Osteoblast (primary cell): ENCODE results near the gene LSM14A. TPM values are rescaled to one million over a fixed set of nuclear protein-coding genes. Genes with fewer than 3 reads are reported as not detected.

Experiments
- DNase-seq: peaks from one replicate; pipeline ENCODE4 v3.0.0; 2011; ENCODE audit warnings: low spot score, mixed read lengths; ENCODE audit not compliant: insufficient read length; ENCODE audit errors: missing footprints
- H2AFZ ChIP-seq: 2 replicates; pipeline ENCODE4 v1.6.0; 2011; ENCODE audit warnings: mild to moderate bottlenecking, low read length
- H3K27ac ChIP-seq: 2 replicates; pipeline ENCODE4 v1.5.1; 2011; ENCODE audit warnings: mild to moderate bottlenecking, low read depth, low read length, moderate library complexity
- H3K27me3 ChIP-seq: 2 replicates; pipeline ENCODE4 v1.6.0; 2012; ENCODE audit warnings: mild to moderate bottlenecking, control low read depth, inconsistent platforms, low read length, moderate library complexity; ENCODE audit not compliant: insufficient read depth
- H3K36me3 ChIP-seq: 2 replicates; pipeline ENCODE4 v1.5.1; 2011; ENCODE audit warnings: mild to moderate bottlenecking, low read length, control low read depth, moderate library complexity; ENCODE audit not compliant: insufficient read depth
- H3K4me1 ChIP-seq: 2 replicates; pipeline ENCODE4 v1.5.1; 2011; ENCODE audit warnings: mild to moderate bottlenecking, low read length, control low read depth, moderate library complexity; ENCODE audit not compliant: insufficient read depth
- H3K4me2 ChIP-seq: 2 replicates; pipeline ENCODE4 v1.6.0; 2011; ENCODE audit warnings: mild to moderate bottlenecking, low read length; ENCODE audit not compliant: insufficient read depth
- H3K4me3 ChIP-seq: fragments of 200-600 bp; sonication (generic); 3 replicates; pipeline ENCODE4 v1.5.1; 2012; ENCODE audit warnings: mild to moderate bottlenecking, low read length, inconsistent platforms; ENCODE audit not compliant: insufficient read depth
- H3K79me2 ChIP-seq: 2 replicates; pipeline ENCODE4 v1.6.0; 2012; ENCODE audit warnings: mild to moderate bottlenecking, low read length, control low read depth, inconsistent platforms; ENCODE audit not compliant: insufficient read depth
- H3K9me3 ChIP-seq: 2 replicates; pipeline ENCODE4 v1.5.1; 2011; ENCODE audit warnings: low read depth, low read length, control low read depth
- H4K20me1 ChIP-seq: 2 replicates; pipeline ENCODE4 v1.6.0; 2012; ENCODE audit warnings: mild to moderate bottlenecking, low read length, control low read depth; ENCODE audit not compliant: insufficient read depth
- total RNA-seq: library from RNA; depleted of rRNA; stranded (reverse); fragments of >200 nt; gene quantifications from 2 replicates; pipeline ENCODE4 v1.2.3, GENCODE V29; 2012
- TF ChIP-seq, protein P1 (sequence below): IDR thresholded peaks from 2 replicates; pipeline ENCODE4 v1.5.1; 2011; ENCODE audit warnings: mild to moderate bottlenecking, low read depth, low read length, moderate library complexity; ENCODE audit errors: extremely low read depth

Gene LSM14A
- total RNA-seq, 1 donor, result 85.8 TPM

DNA sequence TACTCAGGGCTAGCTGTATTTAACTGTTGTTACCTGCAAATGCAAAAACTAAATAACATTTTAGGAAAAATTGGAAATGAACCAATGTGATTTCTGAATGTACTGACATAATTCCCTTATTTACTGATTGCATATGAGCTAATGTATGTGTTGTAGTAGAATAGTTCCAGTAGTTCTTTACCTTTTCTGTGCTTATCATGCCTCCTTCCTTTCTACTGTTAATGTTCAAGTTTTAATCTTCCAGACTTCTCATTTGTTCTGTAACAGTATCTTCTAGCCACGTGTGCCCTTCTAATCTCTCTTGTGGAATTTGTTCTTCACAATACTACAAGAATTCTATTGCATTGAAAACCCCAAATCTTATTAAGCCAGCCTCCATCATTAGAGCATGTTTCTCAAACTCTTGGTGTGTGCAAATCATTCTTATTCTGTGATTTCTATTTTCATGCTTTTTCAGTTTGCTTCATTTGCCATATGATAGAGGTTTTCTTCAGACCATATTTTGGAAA is 17.7 kb downstream of the LSM14A start:
- peaks cover 93% of the 10 kb centered on the region for H4K20me1 ChIP-seq
- H3K4me3 ChIP-seq, result no peak overlapping the region
- H3K4me1 ChIP-seq, result peaks cover 32% of the 10 kb centered on the region

DNA sequence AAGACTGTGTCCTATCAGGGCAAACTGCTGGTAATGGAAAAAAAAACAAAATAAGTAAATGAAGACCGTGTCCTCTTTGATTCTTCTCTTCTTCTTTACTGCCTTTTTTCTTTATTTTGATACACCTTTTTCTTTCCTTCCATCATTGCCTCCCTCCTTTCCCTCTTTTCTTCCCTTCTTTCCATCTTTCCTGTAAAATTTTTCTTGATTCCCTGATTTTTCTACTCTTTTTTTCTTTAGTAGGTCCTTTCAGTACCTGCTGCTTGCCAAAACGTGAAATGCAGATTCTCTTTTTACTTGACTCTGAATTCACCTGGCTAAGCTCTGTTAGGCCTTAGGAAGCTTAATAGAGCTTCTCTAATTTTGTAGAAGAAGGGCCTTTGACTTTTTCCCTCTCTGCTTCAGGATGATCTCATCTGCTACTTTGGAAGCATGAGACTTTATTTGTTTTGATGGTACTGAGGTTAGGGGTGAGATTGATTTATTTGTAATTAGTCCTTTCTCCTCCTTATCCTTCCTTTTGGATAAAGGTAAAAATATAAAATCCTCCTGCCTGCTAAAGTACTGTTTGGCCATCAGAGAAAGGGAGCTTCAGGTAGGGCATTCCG is 19.2 kb downstream of the LSM14A start:
- peaks cover 19% of the 10 kb centered on the region for H3K4me1 ChIP-seq
- H4K20me1 ChIP-seq, result peaks cover 78% of the 10 kb centered on the region

More for the DNA sequence above, 17.7 kb downstream of the LSM14A start:
- Histone ChIP-seq H3K36me3 (peaks cover 10% of the 10 kb centered on the region), H3K27me3 (no peaks in the 10 kb centered on the region), H3K79me2 (peaks cover 100% of the 10 kb centered on the region), H2AFZ (no peak overlapping the region), H3K9me3 (no peaks in the 10 kb centered on the region), H3K27ac (no peak overlapping the region), H3K4me2 (no peak overlapping the region)
- DNase-seq, result no peak
- TF ChIP-seq, protein P1, sequence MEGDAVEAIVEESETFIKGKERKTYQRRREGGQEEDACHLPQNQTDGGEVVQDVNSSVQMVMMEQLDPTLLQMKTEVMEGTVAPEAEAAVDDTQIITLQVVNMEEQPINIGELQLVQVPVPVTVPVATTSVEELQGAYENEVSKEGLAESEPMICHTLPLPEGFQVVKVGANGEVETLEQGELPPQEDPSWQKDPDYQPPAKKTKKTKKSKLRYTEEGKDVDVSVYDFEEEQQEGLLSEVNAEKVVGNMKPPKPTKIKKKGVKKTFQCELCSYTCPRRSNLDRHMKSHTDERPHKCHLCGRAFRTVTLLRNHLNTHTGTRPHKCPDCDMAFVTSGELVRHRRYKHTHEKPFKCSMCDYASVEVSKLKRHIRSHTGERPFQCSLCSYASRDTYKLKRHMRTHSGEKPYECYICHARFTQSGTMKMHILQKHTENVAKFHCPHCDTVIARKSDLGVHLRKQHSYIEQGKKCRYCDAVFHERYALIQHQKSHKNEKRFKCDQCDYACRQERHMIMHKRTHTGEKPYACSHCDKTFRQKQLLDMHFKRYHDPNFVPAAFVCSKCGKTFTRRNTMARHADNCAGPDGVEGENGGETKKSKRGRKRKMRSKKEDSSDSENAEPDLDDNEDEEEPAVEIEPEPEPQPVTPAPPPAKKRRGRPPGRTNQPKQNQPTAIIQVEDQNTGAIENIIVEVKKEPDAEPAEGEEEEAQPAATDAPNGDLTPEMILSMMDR, result no peak

DNA sequence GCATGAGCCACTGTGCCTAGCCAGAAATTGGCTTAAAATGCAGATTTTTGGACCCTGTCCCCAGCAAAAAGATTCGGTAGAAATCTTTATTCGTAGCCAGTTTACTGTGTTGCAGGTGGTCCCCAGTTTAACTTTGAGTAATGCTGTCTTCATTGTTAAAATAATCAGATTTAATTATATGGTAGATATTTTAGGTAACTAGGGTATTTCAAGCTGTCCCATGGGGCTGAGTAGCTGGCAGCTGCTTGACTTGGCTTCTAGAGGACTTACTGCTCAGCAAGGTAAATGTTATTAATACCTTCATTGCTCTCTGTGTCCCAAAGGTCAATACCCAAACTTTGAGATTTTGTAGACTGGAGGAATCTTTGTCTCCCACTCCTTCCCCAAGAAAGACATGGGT is 21.1 kb downstream of the LSM14A start:
- Histone ChIP-seq H3K79me2 (peaks cover 73% of the 10 kb centered on the region), H3K9me3 (no peaks in the 10 kb centered on the region), H4K20me1 (peaks cover 62% of the 10 kb centered on the region), H3K4me2 (no peak overlapping the region), H3K36me3 (peaks cover 37% of the 10 kb centered on the region), H3K4me1 (peaks cover 19% of the 10 kb centered on the region), H2AFZ (no peak overlapping the region), H3K4me3 (no peak overlapping the region), H3K27ac (no peak overlapping the region), H3K27me3 (no peaks in the 10 kb centered on the region)
- no peak for DNase-seq
- TF ChIP-seq, protein P1, result no peak

More for the DNA sequence above, 19.2 kb downstream of the LSM14A start:
- H3K79me2 ChIP-seq, result peaks cover 91% of the 10 kb centered on the region
- no peak overlapping the region for H3K27ac ChIP-seq
- no peak overlapping the region for H2AFZ ChIP-seq
- H3K9me3 ChIP-seq, result no peaks in the 10 kb centered on the region
- TF ChIP-seq, protein P1, result no peak
- H3K4me3 ChIP-seq, result no peak overlapping the region
- DNase-seq, result no peak
- no peaks in the 10 kb centered on the region for H3K27me3 ChIP-seq
- H3K4me2 ChIP-seq, result no peak overlapping the region
- peaks cover 24% of the 10 kb centered on the region for H3K36me3 ChIP-seq

DNA sequence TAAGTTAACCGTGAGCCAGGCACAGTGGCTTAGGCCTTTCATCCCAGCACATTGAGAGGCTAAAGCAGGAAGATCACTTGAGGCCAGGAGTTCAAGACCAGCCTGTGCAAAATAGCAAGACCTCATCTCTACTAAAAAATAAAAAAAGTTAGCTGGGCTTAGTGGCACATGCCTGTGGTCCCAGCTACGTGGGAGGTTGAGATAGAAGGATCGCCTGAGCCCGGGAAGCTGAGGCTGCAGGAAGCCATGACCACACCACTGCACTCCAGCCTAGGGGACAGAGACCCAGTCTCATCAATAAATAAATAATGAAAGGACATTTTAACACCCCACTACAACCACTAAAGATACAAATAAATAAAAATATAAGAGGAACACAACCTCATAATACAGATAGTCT is 21.6 kb downstream of the LSM14A start:
- Histone ChIP-seq H4K20me1 (peaks cover 59% of the 10 kb centered on the region), H3K36me3 (peaks cover 38% of the 10 kb centered on the region), H3K27ac (no peak overlapping the region), H3K4me1 (peaks cover 19% of the 10 kb centered on the region), H3K4me2 (no peak overlapping the region), H3K9me3 (no peaks in the 10 kb centered on the region), H3K79me2 (peaks cover 69% of the 10 kb centered on the region), H2AFZ (no peak overlapping the region), H3K27me3 (no peaks in the 10 kb centered on the region), H3K4me3 (no peak overlapping the region)
- no peak for DNase-seq
- TF ChIP-seq, protein P1, result no peak
